Nephron progenitor cell (in vitro differentiated cells): ENCODE data around the gene TMEM72.

ENCODE experiments used
- DNase-seq: peaks from one replicate; pipeline ENCODE4 v3.0.0; 2021
- H3K27ac Mint-ChIP-seq: 2 replicates; pipeline ENCODE4 v1.8.0; 2021; ENCODE audit warnings: mild to moderate bottlenecking, moderate library complexity, mixed read lengths
- H3K27me3 Mint-ChIP-seq: 2 replicates; pipeline ENCODE4 v1.8.0; 2021; ENCODE audit warnings: mild to moderate bottlenecking, low read depth, mixed read lengths; ENCODE audit not compliant: poor library complexity
- H3K36me3 Mint-ChIP-seq: 2 replicates; pipeline ENCODE4 v1.8.0; 2021; ENCODE audit warnings: low read depth, mixed read lengths
- H3K4me1 Mint-ChIP-seq: 2 replicates; pipeline ENCODE4 v1.8.0; 2021; ENCODE audit warnings: mixed read lengths
- H3K4me3 Mint-ChIP-seq: 2 replicates; pipeline ENCODE4 v1.8.0; 2021; ENCODE audit warnings: mild to moderate bottlenecking, moderate library complexity, mixed read lengths
- H3K9me3 Mint-ChIP-seq: 2 replicates; pipeline ENCODE4 v1.8.0; 2021; ENCODE audit warnings: mild to moderate bottlenecking, moderate library complexity, mixed read lengths
- CTCF ChIP-seq: fragments of 200-600 bp; sonication (generic); IDR thresholded peaks from 2 replicates; pipeline ENCODE4 v1.5.0; 2021; ENCODE audit warnings: antibody characterized with exemption

TMEM72 gene

GRCh38 chr10:44963772-44964633 is 52.9 kb downstream of the TMEM72 start:
- peak; percentile 68 for DNase-seq
- peak overlapping the region; percentile 92 for H3K27ac Mint-ChIP-seq
- no peaks in the 10 kb centered on the region for H3K9me3 Mint-ChIP-seq
- peaks cover 5% of the 10 kb centered on the region for H3K36me3 Mint-ChIP-seq
- H3K27me3 Mint-ChIP-seq: peaks cover 14% of the 10 kb centered on the region
- H3K4me3 Mint-ChIP-seq: peak overlapping the region; percentile 47
- peak; percentile 11 for TF ChIP-seq CTCF
- H3K4me1 Mint-ChIP-seq: peaks cover 94% of the 10 kb centered on the region

- peaks cover 14% of the 10 kb centered on the region for H3K27me3 Mint-ChIP-seq
- no peaks in the 10 kb centered on the region for H3K9me3 Mint-ChIP-seq
- H3K36me3 Mint-ChIP-seq: peaks cover 16% of the 10 kb centered on the region
- no peak for DNase-seq
- H3K4me3 Mint-ChIP-seq: peak overlapping the region; percentile 16
- no peak overlapping the region for H3K27ac Mint-ChIP-seq
- no peak for TF ChIP-seq CTCF
- peaks cover 91% of the 10 kb centered on the region for H3K4me1 Mint-ChIP-seq
These were observed 54.0 kb downstream of the TMEM72 start for GRCh38 chr10:44965104-44965503.

- Mint-ChIP-seq H3K27ac (no peak overlapping the region), H3K27me3 (peaks cover 14% of the 10 kb centered on the region), H3K4me1 (peaks cover 85% of the 10 kb centered on the region), H3K36me3 (peaks cover 21% of the 10 kb centered on the region), H3K9me3 (no peaks in the 10 kb centered on the region), H3K4me3 (no peak overlapping the region)
- no peak for TF ChIP-seq CTCF
- no peak for DNase-seq
These were observed 54.5 kb downstream of the TMEM72 start for GRCh38 chr10:44965651-44966097.

GRCh38 chr10:44966129-44966815 is 55.1 kb downstream of the TMEM72 start:
- H3K4me3 Mint-ChIP-seq: no peak overlapping the region
- H3K36me3 Mint-ChIP-seq: peaks cover 27% of the 10 kb centered on the region
- peaks cover 79% of the 10 kb centered on the region for H3K4me1 Mint-ChIP-seq
- peaks cover 9% of the 10 kb centered on the region for H3K27me3 Mint-ChIP-seq
- no peak for DNase-seq
- H3K9me3 Mint-ChIP-seq: no peaks in the 10 kb centered on the region
- H3K27ac Mint-ChIP-seq: no peak overlapping the region
- TF ChIP-seq CTCF: no peak

- peak; percentile 20 for TF ChIP-seq CTCF
- Mint-ChIP-seq H3K9me3 (no peaks in the 10 kb centered on the region), H3K36me3 (peaks cover 31% of the 10 kb centered on the region), H3K27ac (no peak overlapping the region), H3K27me3 (peaks cover 11% of the 10 kb centered on the region), H3K4me1 (peaks cover 72% of the 10 kb centered on the region), H3K4me3 (no peak overlapping the region)
- no peak for DNase-seq
These were observed 55.8 kb downstream of the TMEM72 start for GRCh38 chr10:44966816-44967509.
